ENCODE data around the gene SHKBP1.

Gene SHKBP1

GRCh38 chr19:40616941-40617340, 40.3 kb downstream of the SHKBP1 start:
- CTCF ChIA-PET = interaction anchor here (1.6 to 4.8 kb wide), 2 partner anchors 11 to 18 kb away, joined by 4 to 47 read pairs; no protein-coding TSS in a partner anchor
- DNase-seq (ENCODE audit: extremely low spot score) = no peak
- POLR2A ChIA-PET = no interaction called here
- TF ChIP-seq, protein P1, sequence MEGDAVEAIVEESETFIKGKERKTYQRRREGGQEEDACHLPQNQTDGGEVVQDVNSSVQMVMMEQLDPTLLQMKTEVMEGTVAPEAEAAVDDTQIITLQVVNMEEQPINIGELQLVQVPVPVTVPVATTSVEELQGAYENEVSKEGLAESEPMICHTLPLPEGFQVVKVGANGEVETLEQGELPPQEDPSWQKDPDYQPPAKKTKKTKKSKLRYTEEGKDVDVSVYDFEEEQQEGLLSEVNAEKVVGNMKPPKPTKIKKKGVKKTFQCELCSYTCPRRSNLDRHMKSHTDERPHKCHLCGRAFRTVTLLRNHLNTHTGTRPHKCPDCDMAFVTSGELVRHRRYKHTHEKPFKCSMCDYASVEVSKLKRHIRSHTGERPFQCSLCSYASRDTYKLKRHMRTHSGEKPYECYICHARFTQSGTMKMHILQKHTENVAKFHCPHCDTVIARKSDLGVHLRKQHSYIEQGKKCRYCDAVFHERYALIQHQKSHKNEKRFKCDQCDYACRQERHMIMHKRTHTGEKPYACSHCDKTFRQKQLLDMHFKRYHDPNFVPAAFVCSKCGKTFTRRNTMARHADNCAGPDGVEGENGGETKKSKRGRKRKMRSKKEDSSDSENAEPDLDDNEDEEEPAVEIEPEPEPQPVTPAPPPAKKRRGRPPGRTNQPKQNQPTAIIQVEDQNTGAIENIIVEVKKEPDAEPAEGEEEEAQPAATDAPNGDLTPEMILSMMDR (IDR thresholded peaks at IDR 0.05; ENCODE audit: control extremely low read depth, extremely low read depth, low read depth, missing control alignments) = no peak

GRCh38 chr19:40617961-40618360, 41.3 kb downstream of the SHKBP1 start:
- TF ChIP-seq, protein P1 (IDR thresholded peaks at IDR 0.05; ENCODE audit: control extremely low read depth, extremely low read depth, low read depth, missing control alignments) = no peak
- DNase-seq (ENCODE audit: extremely low spot score) = no peak
- CTCF ChIA-PET = no interaction called here
- POLR2A ChIA-PET = no interaction called here

DNA sequence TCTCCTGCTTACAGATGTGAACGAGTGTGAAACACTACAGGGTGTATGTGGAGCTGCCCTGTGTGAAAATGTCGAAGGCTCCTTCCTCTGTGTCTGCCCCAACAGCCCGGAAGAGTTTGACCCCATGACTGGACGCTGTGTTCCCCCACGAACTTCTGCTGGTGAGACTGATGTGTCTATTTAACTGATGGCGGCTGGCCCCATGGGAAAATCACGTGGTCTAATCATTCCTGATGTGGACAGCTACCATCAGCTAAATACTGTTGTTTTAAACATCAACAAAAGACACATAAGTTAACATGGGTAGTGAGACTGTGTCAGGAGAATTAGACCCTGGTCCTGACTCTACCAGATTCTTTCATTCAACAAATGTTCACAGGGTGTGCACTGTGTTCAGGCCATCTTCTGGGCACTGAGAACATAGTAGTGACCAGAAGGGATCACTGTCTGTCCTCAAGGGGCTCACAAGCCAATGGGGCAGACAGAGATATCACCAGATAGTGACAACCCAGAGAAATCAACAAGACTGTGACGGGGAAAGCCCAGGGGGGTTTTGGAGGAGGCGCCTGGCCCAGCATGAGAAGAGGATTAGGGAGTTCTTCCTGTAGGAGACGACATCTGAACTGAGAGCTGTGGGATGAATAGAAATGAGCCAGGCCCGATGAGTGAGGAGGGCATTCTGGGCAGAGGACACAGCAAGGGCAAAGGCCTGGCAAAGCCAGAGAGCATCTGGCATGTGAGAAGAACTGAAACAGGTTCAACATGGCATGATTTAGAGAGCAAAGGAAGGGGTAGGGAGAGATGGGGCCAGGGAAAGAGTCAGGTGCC, 42.9 kb downstream of the SHKBP1 start:
- CTCF ChIA-PET = interaction anchor here (1.0 to 7.0 kb wide), 2 partner anchors 15 kb away, joined by 5 to 82 read pairs; no protein-coding TSS in a partner anchor
- DNase-seq (ENCODE audit: extremely low spot score) = no peak
- TF ChIP-seq, protein P1 (IDR thresholded peaks at IDR 0.05; ENCODE audit: control extremely low read depth, extremely low read depth, low read depth, missing control alignments) = no peak
- POLR2A ChIA-PET = no interaction called here

DNA sequence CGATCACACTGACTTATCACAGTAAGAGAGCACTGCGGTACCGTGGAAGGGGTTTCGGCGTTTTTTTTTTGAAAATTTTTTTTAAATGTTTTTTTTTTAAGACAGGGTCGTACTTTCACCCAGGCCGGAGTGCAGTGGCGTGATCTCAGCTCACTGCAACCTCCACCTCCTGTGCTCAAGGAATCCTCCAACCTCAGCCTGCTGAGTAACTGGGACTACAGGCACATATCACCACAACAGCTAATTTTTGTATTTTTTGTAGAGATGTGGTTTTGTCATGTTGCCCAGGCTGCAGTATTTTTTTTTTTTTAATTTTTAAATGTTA, 43.5 kb downstream of the SHKBP1 start:
- ChIA-PET CTCF (interaction anchor here (1.3 to 7.0 kb wide), 2 partner anchors 14 to 17 kb away, joined by 3 to 82 read pairs; no protein-coding TSS in a partner anchor), POLR2A (no interaction called here)
- TF ChIP-seq, protein P1 (IDR thresholded peaks at IDR 0.05; ENCODE audit: control extremely low read depth, extremely low read depth, low read depth, missing control alignments) = no peak
- DNase-seq (ENCODE audit: extremely low spot score) = no peak

DNA sequence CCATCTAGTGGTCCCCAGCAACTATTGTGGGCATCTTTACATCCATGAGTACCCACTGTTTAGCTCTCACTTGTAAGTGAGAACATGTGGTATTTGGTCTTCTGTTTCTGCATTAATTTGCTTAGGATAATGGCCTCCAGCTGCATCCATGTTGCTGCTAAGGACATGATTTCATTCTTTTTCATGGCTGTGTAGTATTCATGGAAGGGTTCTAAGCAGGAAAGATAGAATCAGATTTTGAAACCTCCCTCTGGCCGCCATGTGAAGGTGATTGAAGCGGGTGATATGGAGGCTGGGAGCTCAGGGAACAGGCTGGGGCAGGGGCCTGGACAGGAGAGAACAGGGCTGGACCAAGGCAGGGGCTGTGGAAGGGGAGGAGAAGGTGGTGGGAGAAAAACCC, 44.6 kb downstream of the SHKBP1 start:
- ChIA-PET CTCF (interaction anchor here (1.2 to 7.0 kb wide), 4 partner anchors 13 to 42 kb away, joined by 3 to 82 read pairs (median 4); no protein-coding TSS in a partner anchor), POLR2A (no interaction called here)
- TF ChIP-seq, protein P1 (IDR thresholded peaks at IDR 0.05; ENCODE audit: control extremely low read depth, extremely low read depth, low read depth, missing control alignments) = no peak
- DNase-seq (ENCODE audit: extremely low spot score) = no peak

GRCh38 chr19:40621966-40622772, 45.5 kb downstream of the SHKBP1 start:
- TF ChIP-seq, protein P1 (IDR thresholded peaks at IDR 0.05; ENCODE audit: control extremely low read depth, extremely low read depth, low read depth, missing control alignments) = no peak
- DNase-seq (ENCODE audit: extremely low spot score) = no peak
- ChIA-PET POLR2A (no interaction called here), CTCF (interaction anchor here (0.8 to 7.0 kb wide), 5 partner anchors 9 to 41 kb away, joined by 3 to 82 read pairs (median 4); no protein-coding TSS in a partner anchor)

All from GM10248 (cell line).